ENCODE data around the gene NAA10.

- no peak for TF ChIP-seq KLF10 (tag by site-specific recombination; IDR thresholded peaks at IDR 0.05)
- no peak for TF ChIP-seq CTCF (tag by site-specific recombination; IDR thresholded peaks at IDR 0.05)
- TF ChIP-seq ZNF747 (tag by site-specific recombination; IDR thresholded peaks at IDR 0.05): no peak
- no peak for TF ChIP-seq PBX3 (CRISPR knock-in tag; IDR thresholded peaks at IDR 0.05)
- no peak for TF ChIP-seq ZNF529 (tag by site-specific recombination; IDR thresholded peaks at IDR 0.05; ENCODE audit: insufficient replicate concordance)
- no peak for TF ChIP-seq ZNF843 (tag by site-specific recombination; IDR thresholded peaks at IDR 0.05)
Measured at GRCh38 chrX:153879741-153880439, 54.9 kb downstream of the NAA10 start.
